NCI-H524 treated with DMSO at 0.1 percent for 48 hours (cell line): ENCODE data around the gene SBNO2.

Experiments used
- DNase-seq: peaks from one replicate; lab custom pipeline; 2025; lab: John Stamatoyannopoulos, UW

Gene SBNO2

DNA sequence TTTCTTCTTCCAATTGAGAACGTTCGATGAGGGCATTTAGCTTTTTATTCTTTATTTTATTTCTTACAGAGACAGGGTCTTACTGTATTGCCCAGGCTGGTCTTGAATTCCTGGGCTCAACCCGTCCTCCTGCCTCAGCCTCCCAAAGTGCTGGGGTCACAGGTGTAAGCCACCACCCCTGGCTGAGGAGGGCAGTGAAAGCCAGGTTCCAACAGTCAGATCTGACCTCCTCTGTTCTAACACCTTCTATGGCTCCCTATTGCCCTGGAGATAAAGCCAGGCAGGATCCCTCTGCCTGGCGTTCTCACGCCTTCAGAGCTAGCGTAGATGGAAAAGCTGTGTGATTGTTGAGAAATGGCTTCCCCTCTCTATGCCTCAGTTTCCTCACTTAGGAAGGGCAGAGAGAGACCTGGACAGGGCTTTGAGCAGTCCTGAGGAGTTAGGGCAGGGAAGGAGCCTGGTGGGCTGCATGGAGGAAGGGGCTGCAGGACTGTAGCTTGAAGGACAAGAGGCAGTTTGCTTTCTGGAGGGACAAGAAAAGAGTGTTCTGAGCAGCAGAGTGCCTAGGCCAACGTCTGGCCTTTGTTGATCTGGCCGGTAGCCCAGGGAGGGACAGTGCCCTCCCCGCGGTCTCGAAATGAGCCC lies 101.6 kb downstream of the SBNO2 start:
- DNase-seq: no peak

DNA sequence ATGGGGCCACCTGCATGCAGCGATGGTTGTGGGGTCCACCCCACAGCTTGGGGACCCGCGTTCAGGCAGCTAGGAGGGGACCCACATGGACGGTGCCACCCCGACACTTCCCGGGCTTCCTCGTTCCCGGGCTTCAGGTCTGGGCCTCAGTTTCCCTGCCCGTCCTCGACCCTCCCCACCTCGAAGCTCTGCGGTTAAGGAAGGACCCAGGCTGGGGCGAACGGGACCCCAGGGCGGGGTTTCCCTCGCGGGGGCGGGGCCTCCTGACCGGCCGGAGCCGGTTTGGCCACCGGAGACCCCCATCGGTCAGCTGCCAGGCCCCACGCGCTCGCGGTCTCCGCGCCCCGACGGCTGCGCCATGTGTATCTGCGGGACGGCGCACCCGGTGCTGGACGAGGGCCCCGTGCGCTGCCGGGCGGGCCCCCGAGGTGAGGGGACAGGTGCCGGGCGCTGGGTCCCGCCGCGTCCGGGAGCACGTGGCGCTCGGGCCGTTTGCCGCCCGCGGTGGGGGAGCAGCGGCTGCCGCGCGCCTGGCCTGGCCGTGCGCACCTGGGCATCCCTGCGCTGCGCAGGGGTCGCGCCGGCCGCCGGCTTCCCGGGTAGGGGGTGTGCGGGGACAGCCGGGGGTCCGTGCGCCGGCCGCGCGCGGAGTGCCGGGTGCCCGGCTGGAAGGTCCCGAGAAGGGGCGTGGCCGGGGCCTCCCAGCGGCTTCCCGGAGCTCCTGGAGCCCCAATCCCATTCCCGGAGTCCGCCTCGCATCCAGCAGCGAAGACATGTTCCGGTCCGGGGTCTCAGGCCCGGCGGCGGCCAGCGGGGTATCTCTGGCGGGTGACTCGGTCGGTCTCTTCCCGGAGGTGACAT lies 102.9 kb downstream of the SBNO2 start:
- no peak for DNase-seq

DNA sequence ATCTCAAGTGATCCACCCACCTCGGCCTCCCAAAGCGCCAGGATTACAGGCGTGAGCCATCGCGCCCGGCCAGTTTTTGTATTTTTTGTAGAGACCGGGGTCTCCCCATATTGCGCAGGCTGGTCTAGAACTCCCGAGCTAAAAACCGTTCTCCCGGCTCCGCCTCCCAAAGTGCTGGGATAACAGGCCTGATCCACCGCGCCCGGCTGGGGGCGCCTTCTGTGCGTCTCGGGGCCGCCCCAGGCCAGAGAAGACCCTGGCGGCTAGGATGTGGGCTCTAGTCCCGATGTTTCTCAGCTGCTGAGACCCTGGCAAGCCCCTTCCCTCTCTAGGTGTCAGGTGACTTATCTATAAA lies 103.5 kb downstream of the SBNO2 start:
- no peak for DNase-seq

DNA sequence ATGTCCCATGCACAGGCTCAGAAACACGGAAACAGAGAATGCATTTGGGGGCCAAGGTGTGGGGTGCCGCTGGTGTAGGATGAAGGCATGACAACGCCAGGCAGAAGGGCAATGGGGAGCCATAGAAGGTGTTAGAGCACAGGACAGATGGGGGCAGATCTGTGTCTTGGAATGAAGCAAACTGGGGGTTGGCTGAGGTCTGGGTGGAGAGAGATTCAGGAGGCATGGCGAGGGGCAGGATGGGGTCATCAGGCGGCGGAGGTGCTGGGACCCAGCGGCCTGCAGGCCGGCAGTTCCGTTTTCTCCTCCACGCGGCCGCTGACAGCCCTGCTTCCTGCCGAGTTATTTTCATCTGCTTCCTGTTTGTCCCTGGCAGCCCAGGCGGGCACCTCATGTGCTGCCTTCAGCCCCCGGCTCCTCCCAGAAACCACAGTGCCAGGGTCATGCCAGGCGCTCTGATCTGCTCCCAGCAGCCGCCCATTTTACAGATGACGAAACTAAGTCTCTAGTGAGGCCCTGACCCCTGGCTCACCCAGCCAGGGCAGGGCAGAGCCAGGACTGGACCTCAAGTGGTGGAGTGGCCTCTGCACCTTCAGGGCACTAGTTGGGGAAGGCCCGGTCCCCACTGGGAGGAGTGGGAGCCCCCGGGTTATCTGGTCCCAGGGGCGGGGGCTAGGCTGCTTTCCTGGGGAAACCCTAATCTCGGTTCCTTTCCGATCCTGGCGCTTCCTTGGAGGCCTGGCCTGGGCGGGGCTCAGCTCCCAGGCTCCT lies 104.9 kb downstream of the SBNO2 start:
- no peak for DNase-seq

DNA sequence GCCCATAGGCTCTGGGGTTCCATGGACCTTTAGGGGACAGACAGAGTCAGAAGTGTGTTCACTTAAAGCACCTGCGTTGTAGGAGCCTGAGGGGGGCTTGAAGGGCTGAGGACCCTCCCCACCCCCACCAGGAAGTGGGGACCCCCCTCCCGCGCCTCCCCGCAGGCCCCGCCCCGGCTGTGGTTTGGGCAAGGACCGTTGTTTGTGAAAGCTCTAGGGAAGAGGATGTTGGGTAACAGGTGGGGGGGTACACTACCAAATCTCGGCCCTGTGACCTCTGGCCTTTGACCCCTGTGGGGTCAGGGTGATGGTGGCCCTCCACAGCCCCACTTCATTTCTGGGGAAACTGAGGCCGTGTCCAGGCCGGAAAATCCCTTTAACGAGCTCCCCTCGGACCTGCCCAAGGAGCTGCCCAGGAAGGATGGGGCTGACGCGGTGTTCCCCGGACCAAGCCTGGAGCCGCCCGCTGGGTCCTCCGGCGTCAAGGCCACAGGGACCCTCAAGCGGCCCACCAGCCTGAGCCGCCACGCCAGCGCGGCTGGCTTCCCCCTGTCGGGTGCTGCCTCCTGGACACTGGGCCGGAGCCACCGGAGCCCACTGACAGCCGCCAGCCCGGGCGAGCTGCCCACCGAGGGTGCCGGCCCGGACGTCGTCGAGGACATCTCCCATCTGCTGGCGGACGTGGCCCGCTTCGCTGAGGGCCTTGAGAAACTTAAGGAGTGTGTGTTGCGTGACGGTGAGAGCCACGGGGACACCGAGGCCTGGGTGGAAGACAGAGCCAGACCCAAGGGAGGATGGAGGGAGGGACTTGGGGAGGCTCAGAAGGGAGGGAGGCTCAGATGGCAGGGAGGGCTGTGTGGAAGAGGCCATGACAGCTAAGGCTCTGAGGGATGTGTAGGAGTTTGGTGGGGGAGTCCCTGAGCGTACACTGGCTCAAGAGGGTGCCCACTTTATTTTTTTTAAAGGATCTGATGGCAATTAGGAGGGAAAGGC lies 105.8 kb downstream of the SBNO2 start:
- no peak for DNase-seq

DNA sequence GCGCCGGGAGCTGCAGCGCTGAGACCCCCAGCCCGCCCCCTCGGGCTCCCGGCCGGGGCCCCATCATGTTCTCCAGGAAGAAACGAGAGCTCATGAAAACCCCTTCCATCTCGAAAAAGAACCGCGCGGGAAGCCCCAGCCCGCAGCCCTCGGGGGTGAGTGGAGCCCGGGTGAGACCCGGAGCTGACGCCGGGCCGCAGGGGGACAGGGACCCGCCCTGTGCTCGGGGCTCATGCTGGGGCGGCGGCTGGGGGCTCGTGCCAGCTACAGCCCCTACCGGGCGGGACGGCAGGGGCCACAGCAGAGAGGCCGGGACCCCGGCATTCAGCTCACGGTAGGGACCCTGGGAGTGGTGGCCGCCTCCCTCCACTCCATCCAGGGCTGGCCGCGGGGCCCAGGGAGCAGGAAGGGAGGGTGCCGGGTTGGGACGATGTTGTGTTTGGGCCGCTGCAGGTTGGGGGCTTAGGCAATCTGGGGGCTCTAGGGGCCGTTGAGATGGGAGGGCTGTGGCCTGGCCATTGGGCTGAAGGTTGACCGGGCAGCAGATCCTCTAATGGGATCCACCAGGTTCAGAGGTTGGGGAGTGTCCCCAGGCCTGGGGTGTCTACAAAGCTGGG lies 106.6 kb downstream of the SBNO2 start:
- DNase-seq: no peak

DNA sequence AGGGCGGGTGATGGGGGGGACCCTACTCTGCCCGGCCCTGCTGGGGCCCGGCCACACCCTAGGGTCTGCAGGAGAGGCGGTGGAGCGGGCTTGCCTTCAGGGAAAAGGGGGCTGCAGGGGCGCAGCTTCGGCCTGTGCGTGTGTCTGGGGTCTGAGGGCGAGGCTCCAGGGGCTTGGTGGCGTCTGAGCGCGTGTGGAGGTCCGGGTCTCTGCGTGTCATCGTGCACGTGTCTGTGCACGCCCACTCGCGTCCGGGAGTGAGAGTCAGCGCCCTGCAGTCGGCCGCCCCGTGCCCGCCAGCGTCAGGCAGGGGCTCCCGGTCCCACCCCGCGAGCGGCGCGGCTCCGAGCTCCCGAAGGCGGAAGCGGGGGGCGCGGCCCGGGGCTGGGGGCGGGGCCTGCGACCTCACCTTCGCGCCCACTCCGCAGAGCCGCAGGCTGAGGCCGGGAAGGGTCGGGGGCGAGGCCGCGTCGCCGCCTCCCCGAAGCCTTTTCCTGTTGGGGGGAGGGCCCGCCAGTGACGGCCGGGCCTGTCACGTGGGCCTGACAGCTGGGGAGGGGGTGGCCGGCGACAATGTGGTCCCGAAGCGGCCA lies 107.2 kb downstream of the SBNO2 start, which contains the start of gene ARHGAP45:
Gene ARHGAP45, plus strand, starts transcription at position 420 of the 593 bp plus-strand sequence. CDS start 239 bp downstream, outside the sequence.
- DNase-seq: no peak

DNA sequence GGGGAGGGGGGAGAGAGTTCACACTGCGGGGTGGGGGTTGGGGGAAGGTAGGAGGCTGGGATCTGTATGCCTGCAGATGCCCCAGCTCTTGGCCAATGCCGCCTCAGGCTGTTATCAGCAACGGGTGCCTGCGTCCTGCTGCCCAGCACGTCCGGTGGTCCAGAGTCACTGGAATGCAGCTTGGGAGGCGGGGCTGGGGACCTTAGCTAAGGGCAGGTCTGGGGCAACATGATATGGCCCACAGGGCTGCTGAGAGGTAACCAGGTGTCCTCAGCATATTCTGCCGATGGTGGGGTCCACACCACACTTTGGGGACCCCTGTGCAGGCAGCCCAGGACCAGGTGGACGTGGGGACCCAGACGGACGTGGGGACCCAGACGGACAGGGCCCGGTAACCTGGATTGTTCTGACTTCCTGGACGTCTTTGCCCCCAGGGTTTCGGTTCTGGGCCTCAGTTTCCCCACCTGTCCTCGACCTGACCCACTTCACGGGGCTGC lies 107.8 kb downstream of the SBNO2 start:
- no peak for DNase-seq

DNA sequence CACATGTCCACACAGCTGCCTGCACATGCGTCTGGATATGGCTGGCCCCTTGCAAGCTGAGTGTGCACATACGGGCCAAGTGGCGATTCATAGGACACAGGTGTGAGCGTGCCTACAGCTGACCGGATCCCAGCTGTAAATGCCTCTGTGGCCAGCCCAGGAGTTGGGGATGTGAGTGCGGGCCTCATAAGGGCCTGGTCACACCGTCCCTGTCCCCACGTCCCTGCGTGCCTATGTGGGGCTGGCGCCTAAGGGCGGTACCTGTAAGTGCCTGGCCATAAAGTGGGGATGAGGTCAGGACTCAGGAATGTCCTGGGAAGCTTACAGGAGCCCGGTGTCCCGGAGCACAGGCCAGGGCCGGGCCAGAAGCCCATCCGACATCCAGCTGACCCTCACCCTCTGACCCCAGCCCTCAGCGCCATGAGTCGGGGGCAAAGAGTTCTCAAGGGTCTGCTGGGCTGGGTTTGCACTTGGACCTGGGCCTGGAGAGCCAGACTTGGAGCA lies 108.4 kb downstream of the SBNO2 start:
- DNase-seq: no peak

DNA sequence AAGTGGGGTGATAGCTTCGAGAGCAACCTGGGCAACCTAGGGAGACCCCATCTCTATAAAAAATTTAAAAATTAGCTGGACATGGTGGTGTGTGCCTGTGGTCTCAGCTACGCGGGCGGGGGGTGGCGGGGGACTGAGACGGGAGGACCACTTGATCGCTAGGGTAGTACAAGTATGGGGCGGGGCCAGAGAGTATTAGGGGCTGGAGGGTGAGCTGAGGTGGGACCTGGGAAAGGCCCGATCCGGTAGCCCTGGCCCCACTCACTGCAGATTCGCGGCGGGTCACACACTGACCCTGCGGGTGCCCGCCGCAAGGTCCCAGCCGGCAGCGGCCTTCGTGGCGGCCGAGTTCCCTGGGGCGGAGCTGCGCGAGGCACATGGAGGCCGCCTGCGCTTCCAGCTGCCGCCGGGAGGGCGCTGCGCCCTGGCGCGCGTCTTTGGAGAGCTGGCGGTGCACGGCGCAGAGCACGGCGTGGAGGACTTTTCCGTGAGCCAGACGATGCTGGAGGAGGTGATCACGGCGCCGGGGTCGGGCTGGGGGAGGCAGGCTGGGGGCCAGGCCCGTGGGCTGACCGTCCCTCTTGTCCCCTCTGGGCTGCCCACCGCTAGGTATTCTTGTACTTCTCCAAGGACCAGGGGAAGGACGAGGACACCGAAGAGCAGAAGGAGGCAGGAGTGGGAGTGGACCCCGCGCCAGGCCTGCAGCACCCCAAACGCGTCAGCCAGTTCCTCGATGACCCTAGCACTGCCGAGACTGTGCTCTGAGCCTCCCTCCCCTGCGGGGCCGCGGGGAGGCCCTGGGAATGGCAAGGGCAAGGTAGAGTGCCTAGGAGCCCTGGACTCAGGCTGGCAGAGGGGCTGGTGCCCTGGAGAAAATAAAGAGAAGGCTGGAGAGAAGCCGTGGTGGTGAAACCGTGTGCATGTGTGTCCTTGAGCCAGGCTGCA lies 109.1 kb downstream of the SBNO2 start:
- DNase-seq: no peak

DNA sequence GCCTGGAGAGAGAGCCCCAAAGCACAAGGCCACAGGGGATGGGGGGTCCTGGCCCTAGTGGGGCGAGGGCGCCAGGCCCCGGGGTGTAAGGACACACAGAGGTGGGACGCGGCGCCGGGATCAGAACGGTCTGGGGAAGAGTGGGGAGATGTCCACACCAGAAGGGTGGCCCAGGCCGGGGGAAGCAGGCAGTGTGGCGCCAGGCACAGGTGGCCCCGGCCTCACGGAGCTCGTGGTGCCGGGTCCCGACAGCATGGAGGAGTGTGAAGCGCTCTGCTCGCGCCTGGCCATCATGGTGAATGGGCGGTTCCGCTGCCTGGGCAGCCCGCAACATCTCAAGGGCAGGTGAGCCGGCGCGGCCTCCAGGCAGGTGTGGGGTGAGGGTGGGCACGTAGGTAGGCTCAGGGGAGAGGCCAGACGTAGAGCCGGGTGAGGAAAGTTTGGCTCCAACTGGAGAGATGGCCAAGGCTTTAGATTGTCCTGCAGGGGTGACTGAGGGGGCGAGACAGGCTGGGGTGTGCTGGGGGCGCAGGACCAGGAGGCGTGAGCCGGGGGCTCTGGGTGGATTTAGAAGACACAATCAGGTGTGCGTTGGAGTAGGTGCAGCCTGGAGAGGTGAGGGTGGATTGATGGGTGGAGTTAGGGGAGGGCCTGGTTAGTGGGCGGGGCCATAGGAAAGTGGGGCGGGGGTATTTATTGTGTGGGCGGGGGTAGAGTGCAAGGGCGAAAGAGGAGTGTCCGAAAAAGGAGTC lies 110.0 kb downstream of the SBNO2 start:
- DNase-seq: no peak

DNA sequence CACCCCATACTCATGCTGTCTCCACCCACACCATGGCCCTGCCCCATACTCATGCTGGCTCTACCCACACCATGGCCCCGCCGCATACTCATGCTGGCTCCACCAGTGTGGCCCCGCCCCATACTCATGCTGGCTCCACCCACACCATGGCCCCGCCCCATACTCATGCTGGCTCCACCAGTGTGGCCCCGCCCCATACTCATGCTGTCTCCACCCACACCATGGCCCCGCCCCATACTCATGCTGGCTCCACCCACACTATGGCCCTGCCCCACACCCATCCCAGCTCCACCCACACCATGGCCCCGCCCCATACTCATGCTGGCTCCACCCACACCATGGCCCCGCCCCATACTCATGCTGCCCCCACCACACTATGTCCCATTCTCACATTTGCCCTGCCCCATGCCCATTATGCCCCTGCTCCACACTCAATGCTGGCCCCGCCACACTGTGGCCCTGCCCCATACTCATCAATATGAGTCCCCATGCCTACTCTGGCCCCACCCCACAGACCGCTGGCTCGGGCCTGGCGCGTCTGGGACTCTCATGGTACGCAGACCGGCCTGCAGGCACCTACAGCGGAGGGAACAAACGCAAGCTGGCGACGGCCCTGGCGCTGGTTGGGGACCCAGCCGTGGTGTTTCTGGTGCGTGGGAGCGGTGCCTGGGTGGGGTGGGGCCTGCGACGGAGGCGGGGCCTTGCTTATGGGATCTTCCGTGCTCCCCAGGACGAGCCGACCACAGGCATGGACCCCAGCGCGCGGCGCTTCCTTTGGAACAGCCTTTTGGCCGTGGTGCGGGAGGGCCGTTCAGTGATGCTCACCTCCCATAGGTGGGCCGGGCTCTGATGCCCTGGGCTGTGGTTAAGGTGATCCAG lies 110.8 kb downstream of the SBNO2 start:
- DNase-seq: no peak

DNA sequence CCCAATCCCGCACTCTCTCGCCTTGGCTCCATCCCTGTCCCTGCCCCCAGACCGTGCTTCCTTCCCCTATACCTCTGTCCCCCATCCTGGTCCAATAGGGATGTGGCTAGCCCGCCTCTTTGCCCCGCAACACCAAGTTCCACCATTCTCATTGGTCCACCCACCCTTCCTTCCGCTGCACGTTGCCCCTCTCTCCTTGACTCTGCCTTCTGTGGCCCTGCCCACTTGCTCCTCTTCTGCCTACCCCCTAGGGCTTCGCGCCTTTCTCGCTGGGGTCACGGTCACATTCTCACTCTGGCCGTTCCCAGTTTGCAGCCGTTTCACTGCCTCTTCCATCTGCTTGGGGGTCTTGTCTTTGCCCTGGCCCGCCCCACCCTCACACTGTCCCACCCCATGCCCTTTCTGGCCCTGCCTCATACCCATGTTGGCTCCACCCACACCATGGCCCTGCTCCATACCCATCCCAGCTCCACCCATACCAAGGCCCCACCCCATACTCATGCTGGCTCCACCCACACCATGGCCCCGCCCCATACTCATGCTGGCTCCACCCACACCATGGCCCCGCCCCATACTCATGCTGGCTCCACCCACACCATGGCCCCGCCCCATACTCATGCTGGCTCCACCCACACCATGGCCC lies 111.6 kb downstream of the SBNO2 start:
- DNase-seq: no peak

DNA sequence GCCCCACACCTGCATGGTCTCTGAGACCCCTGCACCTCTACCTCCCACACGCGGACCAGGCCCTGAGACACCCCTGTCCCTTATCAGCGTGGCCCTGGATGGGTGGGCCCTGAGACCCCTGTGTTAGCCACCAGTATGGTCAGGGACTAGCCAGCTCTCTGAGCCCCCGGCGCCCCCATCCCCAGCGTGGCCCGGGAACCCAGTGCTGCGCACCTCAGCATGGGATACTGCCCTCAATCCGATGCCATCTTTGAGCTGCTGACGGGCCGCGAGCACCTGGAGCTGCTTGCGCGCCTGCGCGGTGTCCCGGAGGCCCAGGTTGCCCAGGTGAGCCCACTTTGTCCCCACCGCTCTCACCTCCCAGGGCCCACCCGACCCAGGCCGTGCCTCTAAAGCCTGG lies 112.1 kb downstream of the SBNO2 start:
- DNase-seq: no peak

DNA sequence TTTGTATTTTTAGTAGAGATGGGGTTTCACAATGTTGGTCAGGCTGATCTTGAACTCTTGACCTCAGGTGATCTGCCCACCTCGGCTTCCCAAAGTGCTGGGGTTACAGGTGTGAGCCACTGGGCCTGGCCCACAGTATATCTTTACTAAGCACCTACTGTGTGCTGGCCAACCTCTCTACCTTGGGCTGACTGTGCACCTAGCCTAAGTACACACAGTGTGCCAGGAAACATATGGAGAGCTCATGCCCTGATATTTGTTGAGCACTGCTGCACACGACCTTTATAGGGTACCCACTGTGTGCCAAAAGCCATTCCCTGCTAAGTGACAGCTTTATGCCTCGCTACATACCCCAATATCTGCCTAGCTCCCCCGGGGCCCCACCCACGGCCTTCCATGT lies 113.4 kb downstream of the SBNO2 start:
- DNase-seq: no peak

DNA sequence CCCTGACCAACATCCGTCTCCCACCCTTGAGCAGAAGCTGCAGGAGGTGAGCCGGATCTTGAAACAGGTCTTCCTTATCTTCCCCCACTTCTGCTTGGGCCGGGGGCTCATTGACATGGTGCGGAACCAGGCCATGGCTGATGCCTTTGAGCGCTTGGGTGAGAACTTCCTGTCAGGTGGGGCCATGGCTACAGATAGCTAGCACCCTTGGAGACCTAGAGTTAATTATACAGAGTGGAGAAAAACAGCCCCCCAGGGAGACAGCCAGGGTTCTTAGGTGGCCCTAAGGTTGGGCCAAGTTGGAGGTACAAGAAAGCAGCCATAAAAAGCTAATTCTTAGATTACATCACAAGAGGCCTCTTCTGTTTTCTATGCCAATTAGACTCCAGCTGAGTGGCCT lies 116.0 kb downstream of the SBNO2 start:
- DNase-seq: no peak
